HG03175 (cell line): ENCODE results near the gene PPP1R12B.
"Not testable (repeated sequence)": the region's sequence is repeated elsewhere in the genome, so short reads cannot be mapped to it uniquely, and the experiment has no call there.

Source experiments
- ATAC-seq: cut with Tn5 transposase; IDR thresholded peaks from one replicate; pipeline ENCODE4 v1.9.1; 2021; ENCODE audit warnings: mild to moderate bottlenecking, moderate library complexity; ENCODE audit not compliant: unreplicated experiment

Gene PPP1R12B

DNA sequence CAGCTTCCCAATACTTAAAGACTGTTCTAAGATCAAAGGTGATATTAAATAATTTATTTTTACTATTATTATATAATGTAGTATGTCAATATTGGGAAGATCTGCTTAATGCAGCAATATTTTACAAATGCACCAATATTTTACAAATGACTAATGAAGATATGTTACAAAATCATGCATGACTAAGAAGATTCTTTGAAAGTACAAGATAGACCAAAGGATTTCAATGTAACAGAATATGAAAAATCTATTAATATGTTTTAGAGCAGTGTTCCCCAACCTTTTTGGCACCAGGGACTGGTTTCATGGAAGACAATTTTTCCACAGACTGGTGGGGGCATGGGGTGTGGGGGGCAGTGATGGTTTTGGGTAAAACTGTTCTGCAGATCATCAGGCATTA lies 132.1 kb downstream of the PPP1R12B start:
- not testable (repeated sequence) for ATAC-seq

DNA sequence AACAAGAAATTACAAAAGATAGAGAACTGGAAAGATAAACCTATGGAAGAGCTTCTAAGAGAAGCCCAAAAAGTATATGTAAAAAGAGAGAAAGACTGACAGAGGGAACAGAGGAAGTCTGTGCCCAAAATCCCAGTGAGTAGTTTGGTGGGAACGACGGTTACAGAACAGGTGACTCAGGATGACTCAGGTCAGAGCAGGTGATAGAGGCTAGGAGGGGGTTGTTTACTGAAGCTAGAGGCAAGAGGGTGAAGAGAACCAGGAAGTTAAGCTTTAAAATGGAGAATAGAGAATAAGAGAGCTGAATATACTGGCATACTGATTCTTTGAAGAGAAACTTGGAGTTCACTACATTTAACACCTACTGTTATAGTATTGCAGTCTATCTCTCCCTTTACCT lies 134.9 kb downstream of the PPP1R12B start:
- ATAC-seq = not testable (repeated sequence)

DNA sequence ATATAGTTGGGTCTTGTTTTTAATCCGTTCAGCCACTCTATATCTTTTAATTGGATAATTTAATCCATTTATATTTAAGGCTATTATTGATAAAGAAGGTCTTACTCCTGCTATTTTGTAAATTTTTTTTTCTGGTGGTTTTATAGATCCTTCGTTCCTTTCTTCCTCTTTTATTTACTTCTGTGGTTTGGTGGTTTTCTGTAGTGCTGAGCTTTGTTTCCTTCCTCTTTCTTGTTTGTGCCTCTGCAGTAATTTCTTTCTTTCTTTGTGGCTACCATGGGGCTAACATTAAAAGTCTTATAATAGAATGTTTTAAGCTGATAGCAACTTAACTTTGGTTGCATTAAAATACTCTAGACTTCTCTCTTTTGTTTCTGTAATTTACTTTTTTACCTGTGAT lies 135.5 kb downstream of the PPP1R12B start:
- ATAC-seq = peak; percentile 54

DNA sequence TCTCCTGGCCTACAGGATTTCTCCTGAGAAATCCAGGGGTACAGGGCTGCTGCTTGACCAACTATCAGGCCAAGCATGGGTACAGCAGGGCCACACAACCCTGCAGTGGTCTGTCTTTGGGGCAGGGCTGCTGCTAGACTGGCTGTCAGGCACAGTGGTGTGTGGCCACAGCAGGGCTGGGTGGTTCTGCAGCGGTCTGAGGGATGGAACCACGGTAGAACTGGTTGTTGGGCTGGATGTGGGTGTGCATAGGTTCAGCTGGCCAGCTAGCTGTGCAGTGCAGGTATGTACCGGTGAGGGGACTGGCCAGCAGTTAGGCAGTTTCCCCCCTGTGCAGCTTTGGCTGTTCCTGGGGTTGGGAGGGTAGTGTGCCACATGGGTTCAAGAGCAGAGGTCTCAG lies 136.3 kb downstream of the PPP1R12B start:
- ATAC-seq = not testable (repeated sequence)

DNA sequence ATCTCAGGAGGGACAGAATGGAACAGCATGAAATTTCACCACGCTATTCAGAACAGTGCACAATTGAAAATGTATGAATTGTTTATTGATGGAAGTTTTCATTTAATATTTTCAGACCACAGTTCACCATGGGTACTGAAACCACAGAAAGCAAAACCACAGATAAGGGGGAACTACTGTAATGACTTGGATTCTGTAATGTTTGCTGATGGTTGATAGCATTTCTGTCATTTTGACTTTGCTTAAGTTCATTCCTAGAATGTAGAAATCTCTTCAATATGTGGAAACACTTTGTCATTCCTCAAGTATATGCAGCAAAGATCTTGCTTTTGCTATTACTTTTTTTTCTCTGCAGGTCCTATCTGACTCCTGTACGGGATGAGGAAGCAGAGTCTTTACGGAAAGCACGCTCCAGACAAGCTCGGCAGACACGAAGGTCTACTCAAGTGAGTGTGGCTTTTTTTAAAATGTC lies 139.7 kb downstream of the PPP1R12B start:
- peak; percentile 73 for ATAC-seq

DNA sequence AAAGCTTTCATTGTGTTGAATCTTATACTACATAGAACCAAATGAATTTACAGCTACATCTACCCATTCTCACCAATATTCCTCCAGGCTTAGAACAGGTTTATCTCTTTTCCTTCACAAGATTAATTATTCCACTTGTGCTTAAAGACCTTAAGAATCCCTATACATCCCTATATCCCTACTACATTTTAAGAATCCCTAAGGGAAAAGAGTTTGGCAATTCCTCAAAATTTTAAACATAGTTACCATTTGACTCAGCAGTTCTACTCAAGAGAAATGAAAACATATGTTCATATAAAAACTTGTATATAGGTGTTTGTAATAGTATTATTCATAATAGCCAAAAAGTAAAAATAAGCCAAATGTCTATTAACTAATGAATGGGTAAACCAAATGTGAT lies 140.6 kb downstream of the PPP1R12B start:
- not testable (repeated sequence) for ATAC-seq

DNA sequence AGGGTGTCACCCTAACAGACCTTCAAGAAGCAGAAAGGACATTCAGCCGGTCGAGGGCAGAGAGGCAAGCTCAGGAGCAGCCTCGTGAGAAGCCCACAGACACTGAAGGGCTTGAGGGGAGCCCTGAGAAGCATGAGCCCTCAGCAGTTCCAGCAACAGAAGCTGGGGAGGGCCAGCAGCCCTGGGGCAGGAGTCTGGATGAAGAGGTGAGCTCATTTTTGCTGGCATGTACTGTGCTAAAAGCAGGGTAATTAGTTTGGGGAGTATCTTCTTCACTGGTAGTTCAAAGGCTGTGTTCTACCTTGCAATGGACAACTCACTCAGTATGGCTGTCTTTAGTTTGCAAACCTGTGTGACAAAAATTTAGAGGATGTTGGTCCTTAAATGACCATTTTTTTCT lies 144.6 kb downstream of the PPP1R12B start:
- not testable (repeated sequence) for ATAC-seq

DNA sequence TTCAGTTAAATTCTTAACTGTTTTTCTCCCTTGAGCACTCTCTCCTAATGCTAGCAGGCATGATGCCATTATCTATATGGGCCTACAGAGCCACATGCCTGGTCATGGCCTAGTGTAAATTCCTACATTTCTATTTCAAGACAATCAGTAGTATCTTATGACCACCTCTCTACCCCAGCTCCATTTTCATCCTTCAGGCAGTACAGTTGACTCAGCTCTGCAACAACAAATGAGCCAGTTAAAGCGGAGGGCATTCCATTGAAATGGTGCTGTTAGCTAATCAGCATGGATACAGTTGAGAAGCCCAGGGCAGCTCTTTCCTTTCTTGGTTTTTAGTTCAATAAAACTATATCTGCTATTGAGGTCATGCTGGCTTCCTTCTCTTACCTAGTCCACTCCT lies 150.0 kb downstream of the PPP1R12B start:
- ATAC-seq = no peak

DNA sequence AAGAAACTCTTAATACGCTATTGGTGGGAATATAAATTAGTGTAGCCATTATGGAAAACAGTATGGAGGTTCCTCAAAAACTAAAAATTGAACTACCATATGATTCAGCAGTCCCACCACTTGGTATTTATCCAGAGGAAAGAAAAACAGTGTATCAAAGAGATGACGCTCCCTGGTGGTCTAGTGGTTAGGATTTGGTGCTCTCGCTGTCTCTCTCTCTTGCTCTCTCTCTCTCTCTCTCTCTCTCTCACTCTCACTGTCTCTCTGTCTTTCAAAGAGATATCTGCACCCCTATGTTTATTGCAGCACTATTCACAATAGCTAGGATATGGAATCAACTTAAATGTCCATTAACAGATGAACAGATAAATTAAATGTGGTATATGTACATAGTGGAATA lies 151.5 kb downstream of the PPP1R12B start:
- ATAC-seq = not testable (repeated sequence)

DNA sequence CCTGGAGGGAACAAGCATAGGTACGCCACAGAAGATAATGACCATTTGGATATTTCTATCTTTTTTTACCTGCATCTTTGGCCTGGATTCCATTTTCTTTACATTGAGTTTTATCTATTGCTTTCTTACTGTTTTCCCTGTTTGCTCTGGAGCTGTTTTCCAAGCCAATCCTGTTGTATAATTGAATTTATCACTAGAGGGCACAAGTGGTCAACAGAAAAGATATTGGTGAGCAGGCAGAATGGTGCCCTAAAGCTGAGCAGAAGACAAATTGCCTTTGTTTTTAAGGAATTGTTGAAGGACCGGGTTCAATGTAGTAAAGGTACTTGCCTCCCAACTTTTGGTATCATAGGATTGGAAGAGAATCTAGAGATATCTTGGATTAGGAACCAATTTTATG lies 152.8 kb downstream of the PPP1R12B start:
- ATAC-seq = no peak

DNA sequence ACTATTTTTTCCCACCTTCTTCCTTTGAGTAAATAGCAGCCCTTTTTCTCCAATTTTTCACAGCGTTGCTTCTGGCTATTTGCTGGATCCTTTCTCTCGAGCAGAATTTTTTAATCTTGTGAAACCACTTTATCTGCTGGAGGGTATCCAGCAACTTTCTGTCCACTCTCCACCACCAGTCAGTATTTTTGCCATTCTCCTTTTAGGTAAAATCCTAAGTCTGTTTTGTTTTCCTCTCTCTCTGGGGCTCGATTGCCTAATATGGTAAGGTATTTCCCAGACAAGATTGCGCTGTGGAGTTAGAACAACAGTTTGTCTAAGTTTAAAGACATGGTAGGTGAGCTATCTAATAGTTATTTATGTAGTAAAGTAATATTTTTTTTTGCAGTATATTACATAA lies 156.9 kb downstream of the PPP1R12B start:
- no peak for ATAC-seq

DNA sequence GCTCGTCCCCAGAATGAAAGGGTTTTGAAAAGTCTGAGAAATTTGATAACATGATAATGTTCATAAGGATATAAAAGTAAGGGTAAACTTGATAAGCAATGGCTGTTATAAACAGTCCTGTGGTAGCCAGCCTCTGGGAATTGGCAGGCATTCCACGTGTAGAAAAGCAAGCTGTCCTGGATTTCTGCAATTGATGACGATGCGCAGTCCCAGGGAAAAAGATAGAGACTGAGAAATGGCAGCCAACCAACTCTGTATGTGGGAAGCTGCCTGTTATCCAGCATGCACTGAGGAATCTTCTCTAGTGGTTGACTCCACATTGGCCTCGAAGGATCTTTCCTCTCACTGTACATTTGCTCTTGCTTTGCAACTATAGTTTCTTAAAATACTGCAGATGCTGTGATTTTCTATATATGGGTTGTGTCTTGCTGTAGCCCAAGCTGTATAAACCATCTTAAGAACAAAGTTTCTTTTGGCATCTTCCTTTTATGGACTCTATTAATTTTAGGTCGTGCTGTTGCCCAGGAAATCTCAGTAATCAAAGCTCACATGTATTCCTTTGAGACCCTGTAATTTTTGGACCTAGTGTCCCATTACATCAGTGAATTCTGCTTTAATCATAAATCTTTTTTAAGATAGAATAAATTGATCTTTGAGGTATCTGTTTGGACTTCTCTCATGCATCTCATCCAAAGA lies 157.5 kb downstream of the PPP1R12B start:
- ATAC-seq = not testable (repeated sequence)

DNA sequence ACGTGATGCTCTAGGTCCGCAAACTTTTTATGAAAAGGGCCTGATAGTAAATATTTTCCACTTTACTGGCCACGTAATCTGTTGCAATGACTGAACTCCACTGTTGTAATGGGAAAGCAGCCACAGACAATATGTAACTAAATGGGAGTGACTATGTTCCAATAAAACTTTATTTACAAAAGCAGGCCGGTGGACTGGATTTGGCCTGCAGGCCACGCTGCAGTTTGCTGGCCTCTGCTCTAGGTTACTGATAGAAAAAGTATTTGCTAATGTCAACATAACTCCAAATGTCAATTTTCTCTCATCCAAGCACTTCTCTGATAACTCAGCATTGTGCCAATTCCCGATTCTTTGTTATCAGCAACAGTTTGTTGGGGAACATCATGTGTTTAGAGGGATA lies 160.4 kb downstream of the PPP1R12B start:
- not testable (repeated sequence) for ATAC-seq

DNA sequence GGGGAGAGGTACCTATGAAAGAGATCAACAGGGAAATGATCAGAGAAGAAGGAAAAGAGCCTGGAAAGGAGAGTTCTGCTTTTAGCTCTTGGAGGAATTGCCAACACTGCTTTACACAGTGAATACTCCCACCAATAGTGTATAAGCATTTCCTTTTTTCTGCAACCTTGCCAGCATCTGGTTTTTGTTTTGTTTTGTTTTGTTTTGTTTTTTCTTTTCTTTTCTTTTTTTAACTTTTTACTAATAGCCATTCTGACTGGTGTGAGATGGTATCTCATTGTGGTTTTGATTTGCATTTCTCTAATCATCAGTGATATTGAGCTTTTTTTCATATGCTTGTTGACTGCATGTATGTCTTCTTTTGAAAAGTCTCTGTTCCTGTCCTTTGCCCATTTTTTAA lies 165.4 kb downstream of the PPP1R12B start:
- peak; percentile 59 for ATAC-seq

DNA sequence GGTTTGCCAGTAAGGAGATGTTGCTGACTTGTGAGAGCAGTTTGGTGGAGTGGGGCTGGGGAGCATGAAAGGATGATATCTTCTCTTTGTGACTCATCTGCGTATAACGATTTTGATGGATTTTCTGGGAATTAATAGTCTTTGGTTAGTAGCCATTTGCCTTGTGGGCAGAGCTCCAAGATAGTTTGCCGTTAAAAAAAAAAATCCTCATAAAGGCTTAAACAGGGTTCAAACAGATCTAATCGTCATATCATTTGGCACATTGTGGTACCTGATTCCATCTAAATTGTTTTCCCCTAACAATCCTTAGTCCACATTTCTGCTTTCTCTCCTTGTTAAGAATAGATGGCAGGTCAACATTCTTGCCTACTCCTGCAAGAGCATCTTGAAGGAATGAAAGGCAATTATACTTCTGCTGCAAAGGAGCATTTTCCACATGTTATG lies 168.0 kb downstream of the PPP1R12B start:
- ATAC-seq = no peak

DNA sequence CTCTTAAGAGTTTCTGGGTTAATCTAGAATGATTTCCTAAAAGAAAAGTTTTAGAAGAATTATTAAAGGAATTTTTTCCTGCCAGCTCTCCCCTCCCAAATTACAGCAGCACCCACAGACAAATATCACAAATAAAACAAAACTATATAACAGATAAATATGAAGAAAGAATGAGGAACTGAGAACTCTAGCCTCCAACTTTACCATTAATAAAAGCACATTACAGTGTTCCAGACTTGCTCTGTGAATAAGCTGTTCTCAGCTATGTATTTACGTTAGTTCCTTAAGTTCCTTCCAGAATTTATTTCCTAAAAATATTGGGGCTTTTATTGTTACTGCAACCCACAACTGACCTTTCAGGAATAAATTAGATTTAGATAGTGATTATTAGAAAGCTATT lies 168.6 kb downstream of the PPP1R12B start:
- ATAC-seq = not testable (repeated sequence)

DNA sequence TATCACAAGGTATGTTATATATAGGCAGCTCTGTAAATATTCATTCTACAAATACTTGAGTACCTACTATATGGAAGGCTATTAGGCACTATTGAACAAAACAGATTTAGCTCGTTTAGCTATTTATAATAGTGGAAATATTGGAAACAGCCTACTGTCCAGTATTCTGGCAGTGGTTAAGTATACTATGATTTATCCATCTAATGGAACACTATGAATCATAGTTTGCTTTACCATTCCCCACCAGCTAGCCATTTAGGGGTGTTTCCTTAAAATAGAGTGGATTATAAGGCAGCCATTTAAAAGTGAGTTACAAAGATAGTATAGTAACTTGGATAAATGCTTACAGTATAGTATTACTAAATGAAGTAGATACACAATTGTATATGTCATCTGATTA lies 169.7 kb downstream of the PPP1R12B start:
- ATAC-seq = not testable (repeated sequence)

DNA sequence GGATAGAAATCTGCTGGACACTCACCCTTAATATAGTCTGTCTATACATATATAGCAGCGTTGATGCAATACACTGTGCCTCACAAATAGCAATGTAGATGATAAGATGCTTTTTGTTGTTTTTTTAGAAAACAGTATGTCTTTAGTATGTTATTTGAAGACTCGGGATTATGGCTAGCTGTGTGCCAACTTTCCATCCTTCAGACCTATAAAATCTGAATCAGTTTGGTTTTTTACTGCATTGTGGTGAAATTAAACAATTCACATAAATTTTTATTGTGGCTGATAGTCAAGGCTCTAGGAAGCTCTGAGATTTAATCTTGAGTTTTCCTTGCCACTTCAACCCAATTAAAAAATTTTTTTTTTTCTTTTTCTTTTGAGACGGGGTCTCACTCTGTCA lies 170.4 kb downstream of the PPP1R12B start:
- ATAC-seq = not testable (repeated sequence)

DNA sequence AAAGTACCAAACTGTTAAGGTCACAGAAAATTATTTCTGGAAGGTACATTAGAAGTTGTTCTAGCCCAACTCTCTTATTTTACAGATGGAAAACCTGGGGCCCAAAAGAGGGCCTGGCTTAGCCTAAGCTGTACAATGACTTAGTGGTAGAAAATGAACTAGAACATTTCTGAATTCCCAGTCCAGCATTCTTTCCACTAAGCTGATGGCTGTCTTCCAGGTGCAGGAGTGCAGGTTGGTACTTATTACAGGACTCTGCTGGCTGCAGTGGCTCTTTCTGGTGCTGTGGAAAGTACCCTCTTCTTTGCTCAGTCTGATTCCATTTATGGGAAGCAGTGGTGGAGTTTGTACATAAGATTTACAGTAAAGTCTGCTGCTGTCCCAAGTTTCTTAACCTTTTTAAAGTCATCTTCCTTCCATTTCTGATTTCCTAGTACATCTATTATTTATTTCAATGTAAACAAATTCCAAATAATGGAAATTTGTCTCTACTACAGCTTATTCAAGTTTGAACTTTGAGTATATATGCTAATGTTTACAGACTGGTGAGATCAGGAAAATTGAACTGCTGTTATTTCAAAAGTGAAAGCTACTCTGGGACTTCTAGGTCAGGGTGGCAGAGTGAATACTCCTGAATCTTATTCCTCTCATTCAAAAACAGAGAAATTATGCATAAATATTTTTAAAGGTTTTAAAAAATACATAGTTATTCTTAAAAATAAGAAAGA lies 171.8 kb downstream of the PPP1R12B start:
- ATAC-seq = not testable (repeated sequence)

DNA sequence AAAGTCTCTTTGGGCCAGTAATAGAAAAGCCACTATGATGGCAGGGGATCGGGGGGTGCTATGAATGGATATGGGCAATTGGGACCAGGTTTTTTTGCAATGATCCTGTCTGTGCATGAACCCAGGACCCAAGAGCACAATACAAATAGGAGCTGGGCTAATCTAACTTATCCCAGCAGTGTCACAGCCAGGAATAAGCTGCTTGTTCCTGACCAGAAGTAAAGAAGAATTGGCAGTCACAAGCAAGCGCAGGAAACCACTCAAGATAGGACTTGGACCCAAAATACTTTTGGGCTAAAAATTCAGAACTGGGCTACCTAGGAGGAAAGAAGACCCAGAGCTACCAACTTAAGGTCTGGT lies 172.3 kb downstream of the PPP1R12B start:
- not testable (repeated sequence) for ATAC-seq

DNA sequence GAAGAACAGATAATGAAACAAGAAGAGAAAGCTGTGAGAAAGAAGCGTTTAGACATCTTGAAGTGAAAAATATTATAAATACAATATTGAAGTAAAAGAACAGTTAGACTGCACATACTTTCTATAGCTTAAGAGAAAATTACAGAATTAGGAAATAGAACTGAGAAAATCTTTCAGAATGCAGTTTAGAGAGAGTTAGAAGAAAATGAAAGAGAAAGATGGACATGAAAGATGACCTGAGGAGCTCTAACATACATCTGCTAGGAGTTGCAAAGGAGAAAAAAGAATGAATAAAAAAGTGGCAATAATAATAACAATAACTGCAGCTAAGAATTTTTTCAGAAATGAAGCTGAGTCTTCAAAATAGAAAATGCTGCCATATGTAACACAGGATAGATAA lies 173.0 kb downstream of the PPP1R12B start:
- not testable (repeated sequence) for ATAC-seq

DNA sequence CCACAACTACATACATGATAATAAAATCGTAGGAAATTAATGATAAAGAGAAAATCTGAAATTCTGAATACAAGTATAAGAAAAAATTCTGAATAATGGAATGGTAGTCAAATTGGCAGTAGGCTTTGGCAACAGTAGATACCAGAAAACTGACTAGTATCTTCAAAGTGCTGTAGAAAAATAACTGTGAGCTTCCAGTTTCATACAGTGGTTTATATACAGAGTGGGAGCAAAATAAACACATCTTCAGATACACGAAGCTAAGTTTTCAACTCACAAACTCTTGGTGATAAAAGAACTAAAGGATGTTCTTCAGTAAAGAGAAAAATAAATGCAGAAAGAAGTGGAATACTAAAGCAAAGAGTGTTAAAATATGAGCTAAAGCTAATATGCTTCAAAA lies 173.4 kb downstream of the PPP1R12B start:
- ATAC-seq = no peak
